Measurements from ENCODE around the gene HMGXB4. TPM values are rescaled to one million over a fixed set of nuclear protein-coding genes. Genes with fewer than 3 reads are reported as not detected.

HMGXB4 gene
- total RNA-seq, 4 donors from 2014 or later: 12.4 to 19.9 (median 17.0) TPM

DNA sequence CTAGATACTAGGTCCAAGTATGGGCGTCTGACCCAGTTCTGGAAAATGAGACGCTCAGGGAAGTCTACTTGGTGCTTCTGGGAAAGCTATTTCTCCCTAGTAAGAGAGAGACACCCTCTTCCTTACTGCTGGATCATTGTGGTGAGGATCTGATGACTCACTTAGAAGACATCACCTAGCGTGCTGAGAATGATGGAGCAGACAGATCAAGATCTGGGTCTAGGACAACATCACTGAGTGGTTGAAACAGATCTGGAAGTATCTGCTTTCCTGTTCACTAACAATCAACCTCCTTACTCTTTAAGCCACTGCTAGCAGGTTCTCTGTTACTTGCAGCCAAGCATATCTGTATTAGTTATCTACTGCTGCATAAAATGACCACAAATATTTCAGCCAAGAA lies 38.3 kb upstream of the HMGXB4 start:
- intact Hi-C loops (cut with DNase I): no loop called here
- H3K36me3 ChIP-seq: no peaks in the 10 kb centered on the region
- 65% methylated on average over 3 of the region's 3 CpGs for WGBS
- H3K9me3 ChIP-seq: no peaks in the 10 kb centered on the region
- no peak overlapping the region for H3K27ac ChIP-seq (replicated peaks in 1 of 4)
- no peak for DNase-seq (ENCODE audit: extremely low spot score)
- H3K4me3 ChIP-seq: no peak overlapping the region
- H3K27me3 ChIP-seq: peaks cover 0 to 12% (median 0%) of the 10 kb centered on the region in 4 donors
- H3K4me1 ChIP-seq: no peaks in the 10 kb centered on the region
- TF ChIP-seq POLR2AphosphoS5 (IDR thresholded peaks at IDR 0.05): no peak

DNA sequence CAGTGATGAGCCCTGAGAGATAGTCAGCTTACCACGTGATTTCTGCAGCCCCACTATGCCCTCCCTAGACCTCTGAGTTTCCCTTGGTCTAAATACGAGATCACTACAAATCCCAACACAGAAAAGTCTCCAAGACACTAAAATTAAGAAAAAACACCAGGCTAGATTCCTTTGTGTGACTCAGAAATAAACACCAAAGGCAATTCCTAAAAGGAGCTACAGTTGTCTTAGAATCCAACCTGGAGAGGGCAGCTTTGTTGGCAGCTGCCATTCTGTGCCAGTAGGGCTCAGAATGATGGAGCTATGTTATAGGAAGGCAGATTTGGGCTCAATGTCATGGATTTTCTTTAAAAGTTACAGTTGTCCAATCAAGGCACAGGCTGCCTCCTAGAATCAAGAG lies 37.1 kb upstream of the HMGXB4 start:
- intact Hi-C loops (cut with DNase I): no loop called here
- TF ChIP-seq EP300 (IDR thresholded peaks at IDR 0.05) (no peak), POLR2AphosphoS5 (IDR thresholded peaks at IDR 0.05) (no peak), POLR2A (IDR thresholded peaks at IDR 0.05; ENCODE audit: low read depth) (no peak)
- TF ChIP-seq, protein P1, sequence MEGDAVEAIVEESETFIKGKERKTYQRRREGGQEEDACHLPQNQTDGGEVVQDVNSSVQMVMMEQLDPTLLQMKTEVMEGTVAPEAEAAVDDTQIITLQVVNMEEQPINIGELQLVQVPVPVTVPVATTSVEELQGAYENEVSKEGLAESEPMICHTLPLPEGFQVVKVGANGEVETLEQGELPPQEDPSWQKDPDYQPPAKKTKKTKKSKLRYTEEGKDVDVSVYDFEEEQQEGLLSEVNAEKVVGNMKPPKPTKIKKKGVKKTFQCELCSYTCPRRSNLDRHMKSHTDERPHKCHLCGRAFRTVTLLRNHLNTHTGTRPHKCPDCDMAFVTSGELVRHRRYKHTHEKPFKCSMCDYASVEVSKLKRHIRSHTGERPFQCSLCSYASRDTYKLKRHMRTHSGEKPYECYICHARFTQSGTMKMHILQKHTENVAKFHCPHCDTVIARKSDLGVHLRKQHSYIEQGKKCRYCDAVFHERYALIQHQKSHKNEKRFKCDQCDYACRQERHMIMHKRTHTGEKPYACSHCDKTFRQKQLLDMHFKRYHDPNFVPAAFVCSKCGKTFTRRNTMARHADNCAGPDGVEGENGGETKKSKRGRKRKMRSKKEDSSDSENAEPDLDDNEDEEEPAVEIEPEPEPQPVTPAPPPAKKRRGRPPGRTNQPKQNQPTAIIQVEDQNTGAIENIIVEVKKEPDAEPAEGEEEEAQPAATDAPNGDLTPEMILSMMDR (IDR thresholded peaks at IDR 0.05): no peak
- no peaks in the 10 kb centered on the region for H3K36me3 ChIP-seq
- H3K4me3 ChIP-seq: no peak overlapping the region
- peaks cover 0 to 24% (median 0%) of the 10 kb centered on the region in 4 donors for H3K27me3 ChIP-seq
- no peaks in the 10 kb centered on the region for H3K4me1 ChIP-seq
- H3K27ac ChIP-seq (replicated peaks in 1 of 4): no peak overlapping the region
- no peaks in the 10 kb centered on the region for H3K9me3 ChIP-seq
- DNase-seq (ENCODE audit: extremely low spot score): no peak
- 76% methylated on average over 2 of the region's 2 CpGs for WGBS

DNA sequence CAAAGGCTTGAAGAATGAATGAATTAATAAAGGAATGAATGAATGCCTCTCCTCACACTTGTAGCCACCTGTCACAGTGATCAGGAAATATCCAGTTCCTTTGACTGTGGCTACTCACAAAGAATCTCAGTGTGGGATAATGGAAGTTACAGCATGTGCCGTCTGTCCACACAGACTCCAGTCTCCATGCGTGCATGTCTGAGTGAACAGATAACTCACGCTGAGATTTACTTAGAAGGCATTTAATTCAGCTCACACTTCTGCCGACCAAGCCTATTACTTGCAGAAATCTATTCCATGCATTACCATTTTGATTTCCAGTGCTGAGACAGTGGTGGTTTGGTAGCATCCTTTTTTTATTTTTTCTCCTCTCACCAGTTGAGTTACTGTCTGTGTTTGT lies 32.3 kb upstream of the HMGXB4 start:
- H3K4me3 ChIP-seq: no peak overlapping the region
- H3K36me3 ChIP-seq: no peaks in the 10 kb centered on the region
- peaks cover 0 to 5% (median 0%) of the 10 kb centered on the region in 4 donors for H3K9me3 ChIP-seq
- H3K4me1 ChIP-seq: no peaks in the 10 kb centered on the region
- H3K27me3 ChIP-seq: peaks cover 0 to 49% (median 0%) of the 10 kb centered on the region in 4 donors
- intact Hi-C loops (cut with DNase I): no loop called here
- no peak for DNase-seq (ENCODE audit: extremely low spot score)
- no peak overlapping the region for H3K27ac ChIP-seq (replicated peaks in 1 of 4)
- WGBS: 76% methylated on average over 4 of the region's 4 CpGs
- no peak for TF ChIP-seq POLR2AphosphoS5 (IDR thresholded peaks at IDR 0.05)
- TF ChIP-seq EP300 (IDR thresholded peaks at IDR 0.05): no peak
- TF ChIP-seq, protein P1 (IDR thresholded peaks at IDR 0.05): no peak
- TF ChIP-seq POLR2A (IDR thresholded peaks at IDR 0.05; ENCODE audit: low read depth): no peak

DNA sequence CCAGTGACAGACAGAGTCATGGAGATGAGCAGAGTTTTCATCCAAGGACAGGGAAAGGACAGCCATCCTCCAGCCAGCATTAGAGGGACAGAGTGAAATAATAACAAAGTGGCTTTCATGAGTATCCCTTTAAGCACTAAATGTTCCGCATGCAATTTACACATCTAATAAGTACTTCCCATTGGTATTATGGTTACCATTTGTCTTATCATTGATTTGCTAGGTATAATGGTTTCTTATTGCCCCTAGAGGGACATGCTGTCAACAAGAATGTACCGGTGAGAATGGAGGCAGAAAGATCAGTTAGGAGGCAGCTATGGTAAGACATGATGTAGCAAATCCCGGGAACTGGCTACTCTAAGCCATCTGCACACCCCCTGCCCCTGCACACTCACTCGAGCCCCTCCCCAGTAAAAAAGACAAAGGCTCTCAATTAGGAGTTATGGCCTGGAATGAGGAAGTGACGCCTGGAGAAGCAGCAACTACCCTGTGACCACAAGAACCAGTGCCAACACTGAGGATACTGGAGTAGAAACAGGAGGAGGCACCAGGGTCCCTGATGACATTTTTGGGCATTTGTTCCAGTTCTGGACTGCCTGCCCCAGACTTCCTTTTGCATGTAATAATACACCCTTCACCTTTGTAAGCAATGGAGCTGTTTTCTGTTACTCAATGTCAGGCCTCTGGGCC lies 30.2 kb upstream of the HMGXB4 start:
- DNase-seq (ENCODE audit: extremely low spot score): no peak
- Histone ChIP-seq H3K27ac (replicated peaks in 1 of 4) (no peak overlapping the region), H3K36me3 (no peaks in the 10 kb centered on the region), H3K27me3 (peaks cover 0 to 68% (median 0%) of the 10 kb centered on the region in 4 donors), H3K9me3 (peaks cover 0 to 5% (median 0%) of the 10 kb centered on the region in 4 donors), H3K4me1 (no peaks in the 10 kb centered on the region), H3K4me3 (no peak overlapping the region)
- WGBS: 74% methylated on average over 5 of the region's 5 CpGs
- TF ChIP-seq EP300 (IDR thresholded peaks at IDR 0.05) (no peak), POLR2AphosphoS5 (IDR thresholded peaks at IDR 0.05) (no peak), POLR2A (IDR thresholded peaks at IDR 0.05; ENCODE audit: low read depth) (no peak)
- TF ChIP-seq, protein P1 (IDR thresholded peaks at IDR 0.05): no peak
- intact Hi-C loops (cut with DNase I): no loop called here

DNA sequence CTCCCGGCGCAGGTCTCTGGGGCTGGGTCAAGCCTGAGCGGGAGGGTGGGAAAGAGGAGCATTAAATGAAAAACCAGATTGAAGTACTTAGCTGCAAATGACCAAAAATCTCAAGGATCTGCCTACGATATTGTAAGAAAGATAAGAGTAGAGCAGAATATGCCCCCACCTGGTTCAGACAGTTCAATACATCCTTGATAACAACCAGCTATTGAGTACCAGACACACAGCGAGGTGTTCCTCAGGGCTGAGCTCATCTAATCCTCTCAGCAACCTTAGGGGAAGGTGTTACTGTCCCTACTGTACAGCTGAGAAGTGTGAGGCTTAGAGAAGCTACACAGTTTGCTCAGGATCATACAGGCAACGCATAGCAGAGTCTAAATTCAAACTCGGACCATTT lies 27.4 kb upstream of the HMGXB4 start:
- Histone ChIP-seq H3K36me3 (no peaks in the 10 kb centered on the region), H3K4me3 (no peak overlapping the region), H3K9me3 (peaks cover 0 to 5% (median 0%) of the 10 kb centered on the region in 4 donors), H3K27me3 (peaks cover 0 to 50% (median 0%) of the 10 kb centered on the region in 4 donors), H3K4me1 (no peaks in the 10 kb centered on the region), H3K27ac (replicated peaks in 1 of 4) (no peak overlapping the region)
- TF ChIP-seq POLR2A (IDR thresholded peaks at IDR 0.05; ENCODE audit: low read depth): no peak
- TF ChIP-seq, protein P1 (IDR thresholded peaks at IDR 0.05): no peak
- TF ChIP-seq EP300 (IDR thresholded peaks at IDR 0.05): no peak
- TF ChIP-seq POLR2AphosphoS5 (IDR thresholded peaks at IDR 0.05): no peak
- DNase-seq (ENCODE audit: extremely low spot score): no peak
- intact Hi-C loops (cut with DNase I): no loop called here
- 85% methylated on average over 7 of the region's 7 CpGs for WGBS

Measured in esophagus muscularis mucosa (tissue), 4 donors.